ENCODE measurements around the gene CMTM7. TPM values are rescaled to one million over a fixed set of nuclear protein-coding genes. Genes with fewer than 3 reads are reported as not detected.

The CMTM7 gene
- total and polyA plus RNA-seq, 10 of the 15 experiments (the other 5 are each of a cell fraction or from before 2014, with no cell fraction given) = 3.7 to 36.4 (median 14.7) TPM

DNA sequence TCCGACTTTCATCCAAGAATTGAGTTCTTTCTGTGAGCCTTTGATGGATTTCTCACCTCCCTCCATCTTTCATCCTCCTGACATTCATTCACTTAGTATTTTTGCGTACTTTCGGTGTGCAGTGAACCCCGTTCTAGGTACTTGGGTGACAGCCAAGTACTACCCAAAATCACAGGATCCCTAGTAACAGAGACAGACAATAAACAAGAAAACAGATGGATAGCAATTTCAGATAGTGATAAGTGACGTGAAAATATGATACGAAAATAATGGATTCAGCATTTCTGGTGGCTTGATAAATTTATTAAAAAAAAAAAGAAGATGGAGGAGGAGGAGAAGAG is 111.3 kb downstream of the CMTM7 start:
- no peak for FAIRE-seq
- no TSS peak for BruUV-seq (replicated peaks)
- ChIA-PET RAD21 (ENCODE audit: unreplicated experiment) (interaction anchor here (0.9 to 2.2 kb wide), 9 partner anchors 9 to 128 kb away, joined by 3 to 7 read pairs (median 4); partner anchors contain the start of gene DYNC1LI1), POLR2A (interaction anchor here (1.1 kb wide), 1 partner anchor 83 kb away, joined by 3 read pairs; no protein-coding TSS in a partner anchor), CTCF (interaction anchor here (0.7 to 2.6 kb wide), 4 partner anchors 11 to 66 kb away, joined by 3 to 13 read pairs (median 4); no protein-coding TSS in a partner anchor), SMC1A (ENCODE audit: uncharacterized antibody, unreplicated experiment) (interaction anchor here (0.6 to 6.0 kb wide), 7 partner anchors 9 to 185 kb away, joined by 3 to 61 read pairs (median 5); no protein-coding TSS in a partner anchor)
- TF ChIP-seq SMAD1 (IDR thresholded peaks at IDR 0.05; ENCODE audit: low read depth, partially characterized antibody) (peak; percentile 38), ZBED1 (IDR thresholded peaks at IDR 0.05; ENCODE audit: borderline replicate concordance) (no peak)
- no peaks in the 10 kb centered on the region for H3K36me3 ChIP-seq (ENCODE audit: control insufficient read depth in 2 of 2, insufficient read depth in 2 of 2, low read length in 1 of 2)
- H2AFZ ChIP-seq (ENCODE audit: control insufficient read depth, low read depth, low read length) = peak overlapping the region; percentile 98
- peak overlapping the region; percentile 88 for H3K4me3 ChIP-seq
- peak overlapping the region; percentile 84 for H3K4me2 ChIP-seq (ENCODE audit: control insufficient read depth, insufficient read depth)
- H3K27me3 ChIP-seq (replicated peaks in 1 of 2; ENCODE audit: control insufficient read depth in 2 of 2, insufficient read depth in 2 of 2, low read length in 1 of 2) = no peaks in the 10 kb centered on the region
- 0 out of 2 replicates have a peak overlapping the region, but pooled peaks have one; percentile 21 for H3K9ac ChIP-seq (ENCODE audit: control insufficient read depth, insufficient read depth, low read length)
- 0% methylated on average over 6 of the region's 6 CpGs for WGBS (ENCODE audit: insufficient coverage, insufficient replicate concordance, low lambda C conversion rate, missing lambda C conversion rate)
- peaks cover 16% of the 10 kb centered on the region for H3K79me2 ChIP-seq (ENCODE audit: control insufficient read depth, insufficient read depth, low read length)
- no peaks in the 10 kb centered on the region for H4K20me1 ChIP-seq (ENCODE audit: control insufficient read depth, insufficient read depth)
- H3K9me3 ChIP-seq (replicated peaks; ENCODE audit: control insufficient read depth, insufficient read depth, low read length) = no peaks in the 10 kb centered on the region
- no peak overlapping the region for H3K27ac ChIP-seq (ENCODE audit: control insufficient read depth, insufficient read depth)
- ATAC-seq = peak; percentile 1; the same call in 2 of the 3 replicates
- in situ Hi-C loops (cut with MboI) (loop anchor here (10.0 kb wide), 2 partner anchors 432 to 582 kb away; no protein-coding TSS in a partner anchor), intact Hi-C loops (cut with micrococcal nuclease; ENCODE audit: unreplicated experiment) (loop anchor here (5.0 kb wide), 1 partner anchor 81 kb away; no protein-coding TSS in a partner anchor)
- peaks cover 1% of the 10 kb centered on the region; the same call in 1 of the 2 replicates for H3K4me1 ChIP-seq (ENCODE audit: control insufficient read depth, insufficient read depth, low read length)
- no peak for DNase-seq (ENCODE audit: low read depth, low spot score)

Other genes with a start within 250 kb of the CMTM7 start
- 0.23 TPM in 1 of 2 replicates, not detected in the other for gene CMTM8, start 153.2 kb upstream of the CMTM7 start, total RNA-seq (2014; rRNA removed)
- not detected in 2 replicates for gene CMTM8, start 153.2 kb upstream of the CMTM7 start, total RNA-seq (2014; rRNA removed; fragmentation: Illumina TruSeq; extraction: Trizol)
- gene CMTM8, start 153.2 kb upstream of the CMTM7 start, total RNA-seq (2021) = not detected in 2 replicates
- 0.07 and 0.11 TPM in 2 replicates for gene CMTM8, start 153.2 kb upstream of the CMTM7 start, polyA plus RNA-seq (2011; rRNA removed)
- gene CMTM8, start 153.2 kb upstream of the CMTM7 start, polyA plus RNA-seq (2014; fragmentation: Illumina TruSeq; extraction: Trizol) = not detected in 2 replicates
- not detected for gene CMTM8, start 153.2 kb upstream of the CMTM7 start, polyA plus RNA-seq (2014; fragmentation: Nextera tagmentation; extraction: Ambion mirVana)
- not detected in 2 replicates for gene CMTM8, start 153.2 kb upstream of the CMTM7 start, polyA plus RNA-seq (2014; rRNA removed)
- not detected for gene CMTM8, start 153.2 kb upstream of the CMTM7 start, polyA plus RNA-seq (2016; fragmentation: Nextera tagmentation; extraction: Ambion mirVana)
- 61.8 and 75.1 TPM in 2 replicates for gene CMTM6, start 111.0 kb downstream of the CMTM7 start, total RNA-seq (2014; rRNA removed)
- gene CMTM6, start 111.0 kb downstream of the CMTM7 start, total RNA-seq (2014; rRNA removed; fragmentation: Illumina TruSeq; extraction: Trizol) = 73.5 and 74.7 TPM in 2 replicates
- 51.2 and 54.4 TPM in 2 replicates for gene CMTM6, start 111.0 kb downstream of the CMTM7 start, total RNA-seq (2021)
- 92.6 and 138 TPM in 2 replicates for gene CMTM6, start 111.0 kb downstream of the CMTM7 start, polyA plus RNA-seq (2011; rRNA removed)
- 61.0 and 74.5 TPM in 2 replicates for gene CMTM6, start 111.0 kb downstream of the CMTM7 start, polyA plus RNA-seq (2014; fragmentation: Illumina TruSeq; extraction: Trizol)
- 10 to 100 TPM; 27.1 to 39.0 TPM for gene CMTM6, start 111.0 kb downstream of the CMTM7 start, polyA plus RNA-seq (2014; fragmentation: Nextera tagmentation; extraction: Ambion mirVana)
- 43.9 and 52.4 TPM in 2 replicates for gene CMTM6, start 111.0 kb downstream of the CMTM7 start, polyA plus RNA-seq (2014; rRNA removed)
- gene CMTM6, start 111.0 kb downstream of the CMTM7 start, polyA plus RNA-seq (2016; fragmentation: Nextera tagmentation; extraction: Ambion mirVana) = 10 to 100 TPM; 92.3 to 97.3 TPM
- 26.5 and 30.8 TPM in 2 replicates for gene DYNC1LI1, start 179.0 kb downstream of the CMTM7 start, total RNA-seq (2014; rRNA removed)
- 34.4 and 36.5 TPM in 2 replicates for gene DYNC1LI1, start 179.0 kb downstream of the CMTM7 start, total RNA-seq (2014; rRNA removed; fragmentation: Illumina TruSeq; extraction: Trizol)
- 29.7 and 32.0 TPM in 2 replicates for gene DYNC1LI1, start 179.0 kb downstream of the CMTM7 start, total RNA-seq (2021)
- 51.7 and 83.7 TPM in 2 replicates for gene DYNC1LI1, start 179.0 kb downstream of the CMTM7 start, polyA plus RNA-seq (2011; rRNA removed)
- 32.0 and 40.8 TPM in 2 replicates for gene DYNC1LI1, start 179.0 kb downstream of the CMTM7 start, polyA plus RNA-seq (2014; fragmentation: Illumina TruSeq; extraction: Trizol)
- 10 to 100 TPM; 11.5 to 17.0 TPM for gene DYNC1LI1, start 179.0 kb downstream of the CMTM7 start, polyA plus RNA-seq (2014; fragmentation: Nextera tagmentation; extraction: Ambion mirVana)
- gene DYNC1LI1, start 179.0 kb downstream of the CMTM7 start, polyA plus RNA-seq (2014; rRNA removed) = 28.1 and 30.1 TPM in 2 replicates
- 10 to 100 TPM; 36.8 to 37.6 TPM for gene DYNC1LI1, start 179.0 kb downstream of the CMTM7 start, polyA plus RNA-seq (2016; fragmentation: Nextera tagmentation; extraction: Ambion mirVana)